HG02678 (cell line): Measurements from ENCODE around the gene SMARCC2.

ENCODE experiments used
- ATAC-seq: cut with Tn5 transposase; IDR thresholded peaks from one replicate; pipeline ENCODE4 v1.9.1; 2021; ENCODE audit warnings: mild to moderate bottlenecking, moderate library complexity; ENCODE audit not compliant: unreplicated experiment

SMARCC2 gene

GRCh38 chr12:56152756-56153677 lies 36.3 kb downstream of the SMARCC2 start:
- ATAC-seq, result no peak

GRCh38 chr12:56152132-56152755 lies 37.0 kb downstream of the SMARCC2 start, which contains the start of gene MYL6B:
TSS of gene MYL6B (plus strand) at chr12:56152587. CDS start at chr12:56153919, 1,332 bp downstream.
- peak; percentile 89 for ATAC-seq

DNA sequence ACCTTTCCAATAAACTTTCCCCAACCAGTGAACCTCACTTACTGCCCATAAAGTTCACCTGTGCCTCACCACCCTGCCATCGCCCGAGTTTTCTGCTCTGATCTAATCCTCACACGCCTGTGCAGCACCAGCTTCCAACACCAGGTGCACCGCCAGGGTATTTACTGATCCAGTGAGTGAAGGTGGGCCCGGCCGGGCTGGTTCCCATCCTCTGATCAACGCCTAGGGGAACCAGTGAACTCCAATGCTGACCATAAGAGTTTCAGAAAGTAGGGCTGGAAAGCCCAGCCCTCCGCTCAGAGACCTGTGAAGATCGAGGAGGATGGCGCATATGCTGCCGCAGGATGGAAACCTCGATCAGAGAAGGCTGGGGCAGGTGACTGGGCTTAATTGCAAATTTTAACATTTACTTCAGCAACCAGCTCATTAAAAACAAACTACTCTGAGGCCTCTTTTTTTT lies 37.6 kb downstream of the SMARCC2 start:
- ATAC-seq, result peak; percentile 50

DNA sequence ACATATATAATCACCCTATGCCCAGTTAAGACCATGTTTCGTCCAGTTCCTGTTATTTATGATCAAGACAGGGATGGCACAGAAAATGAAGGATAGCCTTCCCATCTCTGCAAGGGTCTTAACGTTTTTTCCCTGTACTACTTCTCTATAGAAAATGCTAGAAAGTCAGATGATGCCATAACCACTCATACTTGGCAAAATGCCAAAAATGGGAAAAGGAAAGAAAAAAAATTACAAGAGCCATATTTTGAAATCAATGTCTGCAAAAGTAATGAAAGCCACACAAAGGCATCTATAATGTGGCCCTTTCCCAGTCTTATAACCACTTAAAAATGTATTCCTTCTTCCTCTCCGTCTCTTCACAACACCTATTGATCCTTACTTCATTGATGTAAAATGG lies 38.7 kb downstream of the SMARCC2 start:
- no peak for ATAC-seq

DNA sequence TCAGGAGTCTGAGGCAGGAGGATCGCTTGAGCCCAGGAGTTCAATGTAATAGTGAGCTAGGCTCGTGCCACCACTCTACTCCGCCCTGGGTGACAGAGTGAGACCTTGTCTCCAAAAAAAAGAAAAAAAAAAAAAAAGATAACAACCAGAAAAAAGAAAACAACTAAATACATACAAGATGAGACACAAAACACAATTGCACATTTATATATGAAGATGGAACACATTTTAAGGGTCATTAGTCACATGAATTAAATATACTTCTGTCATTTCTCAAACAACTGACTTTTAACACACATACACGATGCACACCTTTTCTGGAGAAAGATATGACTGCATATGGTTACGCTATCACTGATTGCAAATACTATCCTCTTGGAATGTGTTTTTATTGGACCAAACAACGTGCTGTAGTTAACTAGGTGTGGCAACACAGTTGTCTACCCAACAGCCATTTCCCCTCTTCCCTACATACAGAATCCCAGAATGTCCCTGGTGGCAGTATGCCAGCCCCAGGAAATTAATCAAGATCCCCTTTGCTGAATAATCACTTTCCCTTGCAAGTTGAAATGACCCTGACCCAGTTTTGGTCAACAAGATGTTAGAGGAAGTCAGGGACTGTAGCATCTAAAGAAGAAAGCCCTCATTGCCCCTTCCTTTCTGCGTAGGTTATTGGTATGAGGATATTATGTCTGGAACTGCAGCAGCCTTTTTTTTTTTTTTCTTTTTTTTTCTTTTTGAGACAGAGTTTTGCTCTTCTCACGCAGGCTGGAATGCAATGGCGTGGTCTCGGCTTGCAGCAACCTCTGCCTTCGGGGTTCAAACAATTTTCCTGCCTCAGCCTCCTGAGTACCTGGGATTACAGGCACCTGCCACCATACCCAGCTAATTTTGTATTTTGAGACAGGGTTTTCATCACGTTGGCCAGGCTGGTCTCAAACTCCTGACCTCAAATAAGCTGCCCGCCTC lies 42.5 kb downstream of the SMARCC2 start:
- no peak for ATAC-seq

DNA sequence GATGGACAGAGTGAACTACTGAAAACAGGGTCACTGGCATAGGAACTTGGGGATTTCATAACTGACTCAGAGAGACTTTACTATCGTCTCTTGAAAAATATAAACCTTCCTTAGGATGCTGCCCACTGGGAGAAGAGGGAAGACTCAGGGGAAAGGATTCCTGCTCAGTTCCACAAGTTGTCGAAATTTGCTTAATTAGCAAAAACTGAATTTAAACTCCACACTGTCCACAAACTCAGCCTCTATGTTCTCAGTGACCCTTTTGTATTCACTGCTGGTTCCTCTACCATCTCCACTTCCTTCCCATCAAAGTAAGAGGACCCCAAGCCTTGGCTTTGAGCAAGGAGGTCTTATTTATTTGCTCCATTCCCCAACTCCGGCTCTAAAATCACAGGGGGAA lies 44.1 kb downstream of the SMARCC2 start:
- ATAC-seq, result no peak

GRCh38 chr12:56143870-56144269 lies 45.4 kb downstream of the SMARCC2 start:
- no peak for ATAC-seq

DNA sequence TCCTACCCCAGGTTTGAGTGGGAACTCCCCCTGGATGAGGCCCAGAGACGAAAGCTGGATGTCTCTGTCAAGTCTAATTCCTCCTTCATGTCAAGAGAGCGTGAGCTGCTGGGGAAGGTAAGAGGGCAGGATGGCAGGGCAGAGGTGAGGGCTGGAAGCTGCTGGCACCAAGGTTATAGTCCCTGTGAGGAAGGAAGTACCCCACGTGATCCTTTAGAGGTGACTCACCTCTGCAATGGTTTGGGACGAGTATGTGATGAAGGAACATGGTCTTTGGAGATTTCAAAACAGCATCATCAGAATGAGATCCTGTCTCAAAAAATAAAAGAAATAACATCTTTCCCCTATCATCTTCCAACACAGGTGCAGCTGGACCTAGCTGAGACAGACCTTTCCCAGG lies 46.1 kb downstream of the SMARCC2 start:
- no peak for ATAC-seq

- no peak for ATAC-seq
These were observed 47.1 kb downstream of the SMARCC2 start for GRCh38 chr12:56141946-56142784.

GRCh38 chr12:56137853-56138571 lies 51.3 kb downstream of the SMARCC2 start:
- ATAC-seq, result no peak

- ATAC-seq, result no peak
These were observed 54.4 kb downstream of the SMARCC2 start for GRCh38 chr12:56134897-56135296.

DNA sequence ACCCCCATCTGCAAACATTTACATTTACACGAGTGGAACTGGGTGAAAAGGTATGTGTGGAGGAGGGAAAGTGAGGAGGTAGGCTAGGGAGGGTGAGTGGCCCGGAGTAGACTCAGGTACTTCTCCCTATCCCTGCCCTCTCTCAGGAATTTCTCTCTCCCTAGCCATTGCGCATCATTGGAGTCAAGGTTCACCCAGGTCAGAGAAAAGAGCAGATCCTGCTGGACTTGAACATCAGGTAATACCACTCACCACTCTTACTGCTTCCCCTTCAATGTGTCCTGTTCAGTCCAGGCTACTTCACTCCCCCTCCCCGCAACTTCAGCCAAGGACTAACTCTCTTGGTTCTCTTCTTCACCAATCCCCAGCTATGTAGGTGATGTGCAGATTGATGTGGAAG lies 58.4 kb downstream of the SMARCC2 start:
- ATAC-seq, result no peak

- no peak for ATAC-seq
These were observed 59.3 kb downstream of the SMARCC2 start for GRCh38 chr12:56129942-56130495.

- ATAC-seq, result peak; percentile 37
These were observed 59.9 kb downstream of the SMARCC2 start for GRCh38 chr12:56129206-56129941.

GRCh38 chr12:56128670-56129205 lies 60.5 kb downstream of the SMARCC2 start:
- no peak for ATAC-seq

DNA sequence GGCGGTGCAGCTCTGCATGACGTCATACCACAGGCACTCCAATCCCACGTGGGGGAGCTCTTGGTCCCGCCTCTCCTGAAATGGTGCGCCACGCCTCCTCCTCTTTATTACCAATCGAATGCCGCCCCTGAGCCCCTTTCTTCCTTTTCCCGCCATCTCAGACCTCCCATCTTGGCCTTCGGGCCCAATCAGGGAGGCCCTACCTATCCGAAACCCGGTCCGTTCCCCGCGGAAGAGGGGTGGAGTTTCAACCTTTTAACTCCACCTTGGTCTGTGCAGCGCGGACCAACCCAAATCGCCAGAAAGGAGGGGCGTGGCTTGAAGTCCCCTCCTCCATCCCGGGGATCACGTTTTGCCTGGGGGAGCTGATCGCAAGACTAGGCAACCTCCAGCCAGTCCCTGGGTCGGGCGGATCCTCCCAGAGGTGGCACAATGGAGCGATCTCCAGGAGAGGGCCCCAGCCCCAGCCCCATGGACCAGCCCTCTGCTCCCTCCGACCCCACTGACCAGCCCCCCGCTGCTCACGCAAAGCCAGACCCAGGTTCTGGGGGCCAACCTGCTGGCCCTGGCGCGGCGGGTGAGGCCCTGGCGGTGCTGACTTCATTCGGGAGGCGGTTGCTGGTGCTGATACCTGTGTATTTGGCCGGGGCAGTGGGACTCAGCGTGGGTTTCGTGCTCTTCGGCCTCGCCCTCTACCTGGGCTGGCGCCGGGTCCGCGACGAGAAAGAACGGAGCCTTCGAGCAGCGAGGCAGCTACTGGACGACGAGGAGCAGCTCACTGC lies 61.2 kb downstream of the SMARCC2 start, which contains the start of gene ESYT1:
Gene ESYT1, plus strand, starts transcription at position 380 of the 782 bp plus-strand sequence. Its CDS starts 53 bp downstream, at position 433.
- ATAC-seq, result peak; percentile 90

DNA sequence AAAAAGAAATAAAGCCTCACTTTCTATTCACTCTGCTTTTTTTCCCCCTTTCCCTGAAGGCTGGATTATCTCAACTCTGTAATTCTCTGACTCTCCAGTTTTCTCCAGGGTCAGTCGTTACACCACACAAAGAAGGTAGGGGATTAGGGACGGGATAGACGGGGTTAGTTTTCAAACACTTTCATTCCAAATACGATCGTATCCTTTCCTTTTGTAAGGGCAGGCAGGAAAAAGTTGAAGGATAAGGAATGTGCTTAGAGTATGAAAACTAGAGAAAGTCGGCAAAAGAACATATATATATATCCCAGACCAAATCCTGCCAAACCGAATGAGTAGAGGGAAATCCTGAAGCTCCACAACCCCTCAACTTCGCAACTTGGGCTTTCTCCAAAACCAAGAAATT lies 61.8 kb downstream of the SMARCC2 start:
- ATAC-seq, result no peak
